ENCODE data around the gene PRKN.
"Not testable (repeated sequence)": the region's sequence is repeated elsewhere in the genome, so short reads cannot be mapped to it uniquely, and the experiment has no call there.

The PRKN gene

GRCh38 chr6:162710936-162711335 lies 16.6 kb downstream of the PRKN start:
- no peak for DNase-seq (ENCODE audit: low read depth)

GRCh38 chr6:162710419-162710818 lies 17.1 kb downstream of the PRKN start:
- DNase-seq (ENCODE audit: low read depth) = no peak

- no peak for DNase-seq (ENCODE audit: low read depth)
Observed at GRCh38 chr6:162709431-162709830, 18.1 kb downstream of the PRKN start.

- DNase-seq (ENCODE audit: low read depth) = no peak
Observed at GRCh38 chr6:162708971-162709370, 18.6 kb downstream of the PRKN start.

GRCh38 chr6:162706232-162706631 lies 21.3 kb downstream of the PRKN start:
- DNase-seq (ENCODE audit: low read depth) = no peak

- no peak for DNase-seq (ENCODE audit: low read depth)
Observed at GRCh38 chr6:162705736-162706135, 21.8 kb downstream of the PRKN start.

GRCh38 chr6:162704001-162704400 lies 23.6 kb downstream of the PRKN start:
- no peak for DNase-seq (ENCODE audit: low read depth)

- no peak for DNase-seq (ENCODE audit: low read depth)
Observed at GRCh38 chr6:162702446-162702845, 25.1 kb downstream of the PRKN start.

GRCh38 chr6:162701551-162701950 lies 26.0 kb downstream of the PRKN start:
- no peak for DNase-seq (ENCODE audit: low read depth)

- no peak for DNase-seq (ENCODE audit: low read depth)
Observed at GRCh38 chr6:162700966-162701365, 26.6 kb downstream of the PRKN start.

- no peak for DNase-seq (ENCODE audit: low read depth)
Observed at GRCh38 chr6:162699961-162700360, 27.6 kb downstream of the PRKN start.

GRCh38 chr6:162698440-162698839 lies 29.1 kb downstream of the PRKN start:
- no peak for DNase-seq (ENCODE audit: low read depth)

GRCh38 chr6:162697872-162698403 lies 29.6 kb downstream of the PRKN start:
- no peak for DNase-seq (ENCODE audit: low read depth)

- DNase-seq (ENCODE audit: low read depth) = no peak
Observed at GRCh38 chr6:162690158-162690557, 37.4 kb downstream of the PRKN start.

- no peak for DNase-seq (ENCODE audit: low read depth)
Observed at GRCh38 chr6:162688751-162689345, 38.7 kb downstream of the PRKN start.

- DNase-seq (ENCODE audit: low read depth) = no peak
Observed at GRCh38 chr6:162685586-162685985, 42.0 kb downstream of the PRKN start.

GRCh38 chr6:162684961-162685360 lies 42.6 kb downstream of the PRKN start:
- no peak for DNase-seq (ENCODE audit: low read depth)

GRCh38 chr6:162684052-162684451 lies 43.5 kb downstream of the PRKN start:
- DNase-seq (ENCODE audit: low read depth) = no peak

- DNase-seq (ENCODE audit: low read depth) = no peak
Observed at GRCh38 chr6:162683135-162683534, 44.4 kb downstream of the PRKN start.

- no peak for DNase-seq (ENCODE audit: low read depth)
Observed at GRCh38 chr6:162681447-162681846, 46.1 kb downstream of the PRKN start.

GRCh38 chr6:162680871-162681270 lies 46.7 kb downstream of the PRKN start:
- no peak for DNase-seq (ENCODE audit: low read depth)

- no peak for DNase-seq (ENCODE audit: low read depth)
Observed at GRCh38 chr6:162680367-162680766, 47.2 kb downstream of the PRKN start.

- DNase-seq (ENCODE audit: low read depth) = no peak
Observed at GRCh38 chr6:162679681-162680080, 47.9 kb downstream of the PRKN start.

GRCh38 chr6:162678896-162679295 lies 48.7 kb downstream of the PRKN start:
- not testable (repeated sequence) for DNase-seq (ENCODE audit: low read depth)
